HG02884 (cell line): ENCODE data around the gene SP100.
"Not testable (repeated sequence)": the region's sequence is repeated elsewhere in the genome, so short reads cannot be mapped to it uniquely, and the experiment has no call there.

Experiments
- ATAC-seq: cut with Tn5 transposase; IDR thresholded peaks from one replicate; pipeline ENCODE4 v1.9.1; 2021; ENCODE audit warnings: mild to moderate bottlenecking, moderate library complexity; ENCODE audit not compliant: unreplicated experiment

SP100 gene

GRCh38 chr2:230416061-230416721, at the start of gene SP100:
SP100 (plus strand) TSS chr2:230416201; CDS start chr2:230416297, 96 bp downstream.
- ATAC-seq, result peak; percentile 68

DNA sequence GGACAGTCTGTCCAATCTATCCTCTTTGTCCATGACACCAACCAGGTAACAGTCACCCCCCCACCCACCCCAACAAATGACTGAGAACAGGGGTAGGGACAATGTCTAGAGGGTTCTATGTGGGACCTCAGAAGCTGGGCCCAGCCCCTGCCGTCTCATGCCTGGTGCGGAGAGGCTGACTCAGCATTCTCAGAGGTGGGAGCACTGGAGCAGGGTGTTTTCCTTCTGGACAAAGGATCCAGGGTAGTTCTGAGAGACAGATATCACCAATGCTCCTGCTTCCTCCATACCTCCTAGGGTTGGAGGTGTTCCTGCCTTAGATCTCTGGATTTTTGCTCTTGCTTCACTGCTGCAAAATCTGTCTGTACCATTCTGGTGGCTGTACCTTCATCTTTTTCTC, 33.9 kb upstream of the SP100 start:
- no peak for ATAC-seq

DNA sequence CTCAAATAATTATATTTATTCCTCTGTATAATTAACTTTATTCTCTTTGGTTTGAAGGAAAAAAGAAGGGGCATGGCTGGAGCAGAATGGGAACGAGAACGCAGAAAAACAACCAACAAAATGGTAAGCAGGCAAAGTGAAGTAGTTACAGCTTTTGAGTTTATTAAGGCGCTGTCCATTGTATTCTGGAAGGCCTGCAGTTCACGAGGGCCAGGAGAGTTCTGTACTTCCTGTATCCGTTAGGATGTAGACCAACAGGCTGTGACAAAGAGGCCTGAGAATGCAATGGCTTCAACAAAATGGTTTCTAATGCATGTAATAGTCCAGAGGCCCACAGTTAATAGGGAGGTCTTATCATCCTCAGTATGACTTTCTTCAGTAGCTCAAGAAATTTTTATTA, 32.5 kb upstream of the SP100 start:
- ATAC-seq, result no peak

DNA sequence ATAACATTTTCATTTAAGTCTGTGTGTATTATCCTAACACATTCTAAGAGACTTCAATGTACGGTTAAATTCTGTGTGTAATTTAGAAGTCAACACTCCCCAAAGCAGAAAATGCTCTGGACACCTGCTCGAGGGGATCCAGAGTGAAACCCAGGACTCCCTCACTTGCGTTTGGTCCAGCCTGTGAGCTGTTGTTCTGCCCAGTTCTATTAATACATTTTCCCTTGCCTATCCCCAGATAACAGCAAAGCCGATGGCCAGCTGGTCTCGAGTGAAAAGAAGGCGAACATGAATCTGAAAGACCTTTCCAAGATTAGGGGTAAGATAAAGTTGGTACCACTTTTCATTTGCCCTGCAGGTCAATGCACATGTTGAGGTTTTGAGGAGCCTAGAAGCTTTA, 31.0 kb upstream of the SP100 start:
- no peak for ATAC-seq

DNA sequence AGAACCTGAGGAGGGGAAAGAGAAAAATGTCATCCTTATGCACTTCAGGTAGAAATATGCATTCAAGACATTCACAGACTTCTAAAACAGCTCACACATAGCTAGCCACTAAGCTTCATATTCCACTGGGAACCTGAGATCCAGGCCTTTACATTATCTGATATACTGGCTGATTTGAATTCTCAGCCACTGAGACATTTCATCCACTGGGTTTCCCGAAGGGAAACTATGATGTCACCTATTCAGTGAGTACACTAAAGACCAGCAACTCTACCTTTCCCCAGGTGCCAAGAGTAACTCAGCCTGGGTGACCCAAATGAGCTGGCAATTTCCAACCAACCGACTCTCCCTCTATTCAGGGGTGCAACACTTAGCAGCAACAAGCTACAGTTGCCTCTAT, 21.7 kb upstream of the SP100 start:
- ATAC-seq, result no peak

- ATAC-seq, result not testable (repeated sequence)
Measured at GRCh38 chr2:230398698-230399097, 17.3 kb upstream of the SP100 start.

DNA sequence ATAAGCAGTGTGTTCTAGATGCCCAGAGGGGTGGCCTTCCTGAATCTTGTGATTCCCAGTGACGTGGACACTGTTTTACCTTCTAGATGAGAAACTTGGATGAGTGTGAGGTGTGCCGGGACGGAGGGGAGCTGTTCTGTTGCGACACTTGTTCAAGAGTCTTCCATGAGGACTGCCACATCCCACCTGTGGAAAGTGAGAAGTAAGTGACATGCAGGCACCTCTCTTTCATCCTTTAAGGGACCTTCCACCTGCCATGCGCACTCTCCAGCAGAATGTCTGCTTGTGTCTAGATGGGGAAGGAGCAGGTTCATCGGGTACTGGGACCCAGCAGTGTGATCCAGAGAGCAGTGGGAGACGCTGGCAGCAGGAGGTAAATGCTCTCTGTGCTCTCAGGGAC, 16.0 kb upstream of the SP100 start:
- no peak for ATAC-seq

GRCh38 chr2:230400454-230400853, 15.5 kb upstream of the SP100 start:
- no peak for ATAC-seq

- ATAC-seq, result not testable (repeated sequence)
Measured at GRCh38 chr2:230401026-230401425, 15.0 kb upstream of the SP100 start.

DNA sequence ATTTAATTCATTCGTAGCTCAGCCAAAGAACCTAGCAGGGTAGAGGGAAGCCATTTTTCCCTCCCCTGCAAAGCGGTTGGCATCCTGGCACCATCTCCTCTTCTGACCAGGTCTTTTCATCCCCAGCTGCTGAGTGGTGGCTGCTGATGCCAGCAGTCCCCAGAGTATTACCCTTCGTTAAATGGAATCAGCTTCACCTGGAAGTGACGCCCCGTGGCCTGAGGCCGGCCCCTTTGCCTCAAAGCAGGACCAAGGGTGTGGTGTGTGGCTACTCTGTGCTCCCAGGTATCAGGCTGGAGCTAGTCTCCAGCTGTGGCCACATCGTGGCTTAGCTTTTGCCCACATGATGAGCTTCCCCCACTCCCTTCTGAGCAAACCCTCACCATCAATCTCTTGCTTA, 12.3 kb upstream of the SP100 start:
- ATAC-seq, result no peak

DNA sequence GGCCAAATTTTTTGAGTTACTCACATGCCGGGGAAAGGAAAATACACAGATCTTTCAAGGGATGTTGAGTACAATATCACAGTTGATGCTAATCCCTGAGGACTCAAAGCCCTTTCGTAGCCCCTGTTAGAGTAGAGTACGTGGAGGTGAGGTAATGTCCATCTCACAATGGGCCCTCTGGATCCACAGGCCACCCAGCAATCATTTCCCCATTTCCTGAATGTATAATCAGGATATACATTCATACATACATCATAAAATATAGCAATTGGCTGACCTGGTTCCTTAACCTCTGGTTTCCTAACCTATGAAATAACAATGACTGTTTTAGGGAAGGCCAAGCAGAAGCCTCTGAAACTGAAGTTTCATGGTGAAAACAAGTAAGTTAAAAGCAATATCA, 10.2 kb upstream of the SP100 start:
- no peak for ATAC-seq

DNA sequence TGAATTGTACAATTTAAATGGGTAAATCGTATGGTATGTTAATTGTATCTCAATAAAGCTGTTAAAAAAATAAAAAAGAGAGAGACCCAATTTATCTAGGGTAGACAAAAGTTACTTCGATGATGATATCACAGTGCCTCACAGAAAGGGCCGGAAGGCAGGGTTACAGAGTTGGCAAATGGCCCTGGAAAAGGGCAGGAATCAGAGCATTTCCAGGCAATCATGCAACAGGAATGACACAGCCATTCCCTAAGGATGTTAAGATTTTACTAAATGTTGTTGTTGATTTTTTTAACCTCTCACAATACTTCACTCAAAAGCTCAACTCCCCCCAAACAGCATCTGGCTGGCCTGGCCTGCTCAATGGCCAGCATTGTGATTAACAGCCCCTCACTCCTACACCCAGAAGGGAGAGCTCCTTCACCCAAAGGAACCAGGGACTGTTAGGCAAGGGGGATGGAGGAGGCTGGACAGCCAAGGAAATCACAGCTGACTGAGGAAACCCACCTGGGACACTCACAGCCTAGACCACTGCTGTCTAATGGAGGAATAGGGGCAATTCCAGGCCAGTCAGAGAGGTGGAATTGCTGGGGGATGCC, 7.7 kb upstream of the SP100 start:
- no peak for ATAC-seq

DNA sequence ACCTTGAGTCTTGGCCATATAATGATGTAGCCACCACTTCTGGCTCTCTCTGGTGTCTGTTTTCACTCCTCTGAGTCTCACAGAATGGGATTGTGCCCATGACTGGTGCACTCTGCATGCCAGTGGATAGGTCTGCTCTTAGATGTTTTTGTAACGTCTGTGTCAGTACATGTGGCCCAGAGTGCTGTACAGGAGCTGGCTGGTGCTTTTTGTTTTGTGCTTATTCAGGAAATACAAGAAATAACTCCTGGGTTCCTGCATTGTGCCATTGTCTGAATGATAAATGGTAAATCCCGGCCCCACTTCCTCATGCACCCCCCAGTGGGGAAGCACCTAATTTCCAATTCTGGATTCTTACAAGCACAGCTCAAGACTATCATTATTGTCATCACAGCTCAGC, 6.7 kb upstream of the SP100 start:
- not testable (repeated sequence) for ATAC-seq

DNA sequence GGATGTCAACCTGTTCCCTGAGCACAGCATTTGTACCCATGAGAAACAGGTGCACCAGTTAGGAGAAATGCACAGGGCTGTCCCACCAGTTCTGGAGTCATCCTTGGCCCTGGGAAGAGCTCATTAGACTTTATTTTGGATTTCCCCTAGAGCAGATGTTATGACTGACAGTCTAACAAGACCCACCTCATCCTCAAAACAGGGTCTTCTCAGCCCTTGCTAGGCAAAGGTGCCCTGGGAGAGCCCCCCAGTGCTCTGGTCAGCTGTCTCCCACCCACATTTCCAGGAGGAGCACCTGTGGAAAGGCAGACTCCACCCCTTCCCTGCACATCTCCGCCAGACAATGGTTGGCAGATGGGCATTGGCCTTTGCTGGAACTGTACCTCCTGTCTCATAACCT, 5.7 kb upstream of the SP100 start:
- no peak for ATAC-seq

- ATAC-seq, result no peak
Measured at GRCh38 chr2:230410861-230411569, 5.0 kb upstream of the SP100 start.

DNA sequence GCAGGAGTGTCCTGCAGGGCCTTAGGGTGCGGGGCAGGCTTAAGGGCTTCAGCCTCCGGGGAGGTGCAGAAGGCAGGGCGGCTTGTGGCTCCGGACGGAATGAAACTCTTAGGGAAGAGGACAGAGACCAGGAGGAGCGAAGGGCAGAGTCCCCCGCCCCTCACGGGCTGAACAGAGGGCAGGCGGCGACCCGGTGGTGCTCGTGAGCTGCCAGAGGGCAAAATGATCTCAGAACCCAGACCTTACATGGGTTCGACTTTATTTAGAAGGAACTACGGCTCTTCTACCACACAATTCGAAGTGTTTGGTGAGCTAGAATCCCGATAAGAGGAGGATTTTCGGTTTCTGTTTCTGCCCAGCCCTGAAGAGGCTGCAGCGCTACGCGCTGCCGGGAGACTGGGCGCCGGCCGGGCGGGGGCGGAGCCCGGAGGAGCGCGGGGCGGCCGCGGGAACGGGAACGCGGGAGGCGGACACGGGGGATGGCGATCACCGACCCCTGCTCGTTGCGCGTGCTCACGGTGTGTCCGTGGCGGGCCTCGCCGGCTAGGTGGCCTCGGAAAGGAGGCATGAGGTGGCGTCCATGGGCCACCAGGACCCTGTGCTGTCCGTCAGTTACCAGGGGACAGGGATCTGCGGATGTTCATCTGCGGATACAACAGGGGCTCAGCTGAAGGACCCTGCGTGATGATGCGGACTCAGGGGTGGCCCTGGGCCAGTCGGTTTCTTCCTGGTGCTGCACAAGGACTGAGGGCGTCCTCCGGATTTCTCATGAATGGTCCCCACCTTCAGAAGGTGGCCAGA, 4.2 kb upstream of the SP100 start:
- ATAC-seq, result peak; percentile 51

DNA sequence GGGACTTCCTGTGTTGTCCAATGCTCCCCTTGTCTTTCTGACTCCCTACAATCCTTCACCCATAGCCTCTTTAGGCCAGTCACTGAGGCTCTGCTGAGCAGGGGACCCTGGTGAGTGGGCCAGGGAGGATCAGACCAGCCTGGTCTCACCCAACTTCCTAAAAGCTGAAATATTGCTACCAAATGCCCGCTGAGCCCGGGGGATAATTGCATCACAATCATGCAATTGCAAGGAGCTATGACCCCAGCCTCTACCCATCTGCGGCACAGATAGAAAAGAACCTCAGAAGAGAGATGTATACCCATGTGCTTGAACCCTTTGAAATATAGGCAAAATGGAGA, 3.7 kb upstream of the SP100 start:
- ATAC-seq, result no peak

DNA sequence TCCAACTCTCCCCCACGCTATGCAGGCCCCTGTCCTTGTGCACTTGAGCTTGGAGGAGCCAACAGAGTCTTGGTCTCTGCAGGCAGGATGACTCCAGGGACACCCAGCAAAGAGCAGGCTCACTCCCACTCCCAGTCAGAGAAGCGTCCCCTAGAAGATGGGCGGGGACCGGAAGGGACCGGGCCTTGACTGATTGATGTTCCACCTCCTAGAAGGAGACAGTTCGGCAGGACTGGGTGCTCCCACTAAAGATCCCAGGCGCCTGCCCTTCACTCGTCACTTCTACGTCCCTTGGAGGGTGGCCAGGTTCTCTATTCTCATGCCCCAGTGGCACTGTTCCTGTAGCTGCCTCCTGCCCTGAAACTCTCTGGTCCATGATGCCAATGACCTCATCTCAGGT, 3.2 kb upstream of the SP100 start:
- no peak for ATAC-seq

DNA sequence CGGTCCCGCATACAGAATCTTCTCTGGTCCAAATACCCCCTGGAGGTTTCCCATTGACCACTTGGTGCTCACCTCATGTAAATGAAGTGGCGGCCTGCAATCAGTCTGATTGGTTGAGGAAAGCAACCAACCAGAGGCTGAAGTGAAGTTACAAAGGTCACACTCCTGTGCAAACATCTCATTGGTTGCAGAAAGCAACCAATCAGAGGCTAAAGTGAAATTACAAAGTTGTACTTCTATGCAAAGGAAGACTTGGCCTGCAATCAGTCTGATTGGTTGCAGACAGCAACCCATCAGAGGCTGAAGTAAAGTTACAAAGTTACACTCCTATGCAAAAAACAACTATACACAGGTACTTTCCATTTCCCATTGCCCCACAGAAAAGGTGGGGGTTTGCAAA, 2.5 kb upstream of the SP100 start:
- no peak for ATAC-seq

- ATAC-seq, result no peak
Measured at GRCh38 chr2:230414302-230414701, 1.7 kb upstream of the SP100 start.

DNA sequence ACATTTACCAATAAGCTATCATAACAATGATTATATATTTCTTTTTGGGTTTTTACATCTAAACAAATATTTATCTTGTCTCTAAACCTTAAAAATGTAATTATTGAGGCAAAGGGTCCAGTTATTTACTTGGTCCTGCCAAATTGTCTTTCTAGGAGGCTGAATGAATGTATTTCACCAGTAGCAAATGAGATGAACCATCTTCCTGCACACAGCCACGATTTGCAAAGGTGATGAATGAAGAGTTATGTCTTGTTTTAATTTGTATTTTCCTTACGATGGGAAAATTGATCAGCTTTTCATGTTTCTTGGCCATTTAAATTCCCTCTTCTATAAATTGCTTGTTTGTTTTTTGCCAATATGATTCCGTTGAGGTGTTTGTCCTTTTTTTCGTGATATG, 1.4 kb downstream of the SP100 start:
- ATAC-seq, result no peak
